ENCODE results near the gene SORCS1. TPM values are rescaled to one million over a fixed set of nuclear protein-coding genes. Genes with fewer than 3 reads are reported as not detected.

Gene SORCS1
- total RNA-seq, 1 donor from 2014 or later = not detected

DNA sequence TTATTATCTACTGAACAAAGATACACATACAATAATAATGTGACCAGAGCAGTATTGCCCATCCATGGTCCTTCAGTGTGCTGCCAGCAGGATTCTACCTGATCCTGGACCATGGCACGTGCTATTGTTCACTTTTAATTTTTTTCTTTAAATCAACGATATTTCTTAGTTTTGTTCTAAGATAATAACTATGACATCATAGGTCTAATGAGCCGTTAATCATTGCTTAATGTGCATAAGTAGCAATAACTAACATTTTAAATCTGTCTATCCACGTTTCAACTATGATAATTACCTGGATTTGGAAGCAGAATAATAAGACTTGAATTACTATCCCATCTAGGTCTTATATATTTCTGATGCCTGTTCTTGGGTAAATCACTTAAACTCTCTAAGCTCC, 253.8 kb downstream of the SORCS1 start:
- DNase-seq (ENCODE audit: low read depth) (no peak), FAIRE-seq (no peak)
- Histone ChIP-seq H3K27me3 (ENCODE audit: control insufficient read depth, insufficient read depth, low read length) (no peaks in the 10 kb centered on the region), H3K4me3 (ENCODE audit: low read depth, low read length) (no peak overlapping the region), H3K36me3 (ENCODE audit: control insufficient read depth, insufficient read depth, low read length) (no peaks in the 10 kb centered on the region)
- TF ChIP-seq, protein P1, sequence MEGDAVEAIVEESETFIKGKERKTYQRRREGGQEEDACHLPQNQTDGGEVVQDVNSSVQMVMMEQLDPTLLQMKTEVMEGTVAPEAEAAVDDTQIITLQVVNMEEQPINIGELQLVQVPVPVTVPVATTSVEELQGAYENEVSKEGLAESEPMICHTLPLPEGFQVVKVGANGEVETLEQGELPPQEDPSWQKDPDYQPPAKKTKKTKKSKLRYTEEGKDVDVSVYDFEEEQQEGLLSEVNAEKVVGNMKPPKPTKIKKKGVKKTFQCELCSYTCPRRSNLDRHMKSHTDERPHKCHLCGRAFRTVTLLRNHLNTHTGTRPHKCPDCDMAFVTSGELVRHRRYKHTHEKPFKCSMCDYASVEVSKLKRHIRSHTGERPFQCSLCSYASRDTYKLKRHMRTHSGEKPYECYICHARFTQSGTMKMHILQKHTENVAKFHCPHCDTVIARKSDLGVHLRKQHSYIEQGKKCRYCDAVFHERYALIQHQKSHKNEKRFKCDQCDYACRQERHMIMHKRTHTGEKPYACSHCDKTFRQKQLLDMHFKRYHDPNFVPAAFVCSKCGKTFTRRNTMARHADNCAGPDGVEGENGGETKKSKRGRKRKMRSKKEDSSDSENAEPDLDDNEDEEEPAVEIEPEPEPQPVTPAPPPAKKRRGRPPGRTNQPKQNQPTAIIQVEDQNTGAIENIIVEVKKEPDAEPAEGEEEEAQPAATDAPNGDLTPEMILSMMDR (IDR thresholded peaks at IDR 0.05; ENCODE audit: insufficient read depth, low read length, severe bottlenecking) = no peak

DNA sequence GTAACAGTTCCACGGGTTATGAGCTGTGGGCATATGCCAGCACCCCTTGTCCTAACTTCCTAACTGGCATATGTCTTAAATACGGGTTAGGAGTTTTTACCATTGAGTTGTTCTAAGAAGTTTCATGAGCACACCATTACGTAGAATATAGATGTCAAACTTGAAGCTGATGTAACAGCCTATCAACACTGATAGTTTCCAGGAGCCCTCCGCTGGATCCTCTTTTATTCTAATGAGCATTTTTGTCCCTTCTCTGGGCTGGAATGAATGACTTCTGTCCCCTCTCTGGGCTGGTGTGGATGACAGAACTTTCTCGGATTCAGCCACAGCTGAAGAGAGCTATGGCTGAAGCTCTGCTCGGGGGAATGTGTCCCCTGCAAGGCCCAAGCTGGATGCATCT, 256.3 kb downstream of the SORCS1 start:
- Histone ChIP-seq H3K27me3 (ENCODE audit: control insufficient read depth, insufficient read depth, low read length) (no peaks in the 10 kb centered on the region), H3K36me3 (ENCODE audit: control insufficient read depth, insufficient read depth, low read length) (no peaks in the 10 kb centered on the region), H3K4me3 (ENCODE audit: low read depth, low read length) (no peak overlapping the region)
- DNase-seq (ENCODE audit: low read depth) (no peak), FAIRE-seq (no peak)
- TF ChIP-seq, protein P1 (IDR thresholded peaks at IDR 0.05; ENCODE audit: insufficient read depth, low read length, severe bottlenecking) = no peak

DNA sequence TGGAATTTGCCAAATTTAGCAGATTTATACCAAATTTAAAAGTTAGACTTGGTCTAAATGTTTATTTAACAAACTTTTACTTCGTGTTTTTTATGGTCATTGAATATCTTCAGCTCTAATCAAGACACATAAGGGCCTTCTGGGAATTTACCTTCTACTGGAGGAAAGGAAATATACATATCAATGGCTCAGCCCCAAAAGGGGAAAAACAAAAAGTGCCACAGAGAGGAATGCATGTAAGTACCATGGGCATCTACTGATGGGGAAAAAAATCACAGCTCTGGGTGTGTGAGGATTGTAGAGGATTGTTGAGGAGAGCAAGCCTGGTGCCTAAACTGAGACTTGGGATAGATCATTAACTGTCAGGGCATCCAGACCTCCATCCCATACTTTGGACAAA, 260.3 kb downstream of the SORCS1 start:
- Histone ChIP-seq H3K4me3 (ENCODE audit: low read depth, low read length) (no peak overlapping the region), H3K36me3 (ENCODE audit: control insufficient read depth, insufficient read depth, low read length) (no peaks in the 10 kb centered on the region), H3K27me3 (ENCODE audit: control insufficient read depth, insufficient read depth, low read length) (no peaks in the 10 kb centered on the region)
- no peak for FAIRE-seq
- DNase-seq (ENCODE audit: low read depth) = no peak
- TF ChIP-seq, protein P1 (IDR thresholded peaks at IDR 0.05; ENCODE audit: insufficient read depth, low read length, severe bottlenecking) = no peak

DNA sequence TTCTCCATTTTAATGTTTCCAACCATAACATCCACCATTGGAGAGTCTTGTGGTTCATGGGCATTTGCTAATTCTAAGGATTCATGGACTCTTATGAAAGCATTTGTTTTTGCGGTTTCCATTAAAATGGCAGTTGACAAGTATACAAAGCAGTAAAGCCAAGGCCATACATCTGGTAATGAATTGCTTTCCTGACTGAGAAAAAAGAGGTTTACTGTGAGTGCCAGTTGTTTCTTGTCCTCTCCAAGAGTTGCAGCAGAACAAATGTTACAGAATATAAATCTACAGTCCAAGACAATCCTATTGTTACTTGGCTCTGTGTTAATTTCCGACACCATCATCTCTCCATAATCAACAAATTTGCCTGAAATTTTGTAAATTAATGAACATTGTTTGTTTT, 261.3 kb downstream of the SORCS1 start:
- Histone ChIP-seq H3K36me3 (ENCODE audit: control insufficient read depth, insufficient read depth, low read length) (no peaks in the 10 kb centered on the region), H3K4me3 (ENCODE audit: low read depth, low read length) (no peak overlapping the region), H3K27me3 (ENCODE audit: control insufficient read depth, insufficient read depth, low read length) (no peaks in the 10 kb centered on the region)
- FAIRE-seq (no peak), DNase-seq (ENCODE audit: low read depth) (no peak)
- TF ChIP-seq, protein P1 (IDR thresholded peaks at IDR 0.05; ENCODE audit: insufficient read depth, low read length, severe bottlenecking) = no peak

DNA sequence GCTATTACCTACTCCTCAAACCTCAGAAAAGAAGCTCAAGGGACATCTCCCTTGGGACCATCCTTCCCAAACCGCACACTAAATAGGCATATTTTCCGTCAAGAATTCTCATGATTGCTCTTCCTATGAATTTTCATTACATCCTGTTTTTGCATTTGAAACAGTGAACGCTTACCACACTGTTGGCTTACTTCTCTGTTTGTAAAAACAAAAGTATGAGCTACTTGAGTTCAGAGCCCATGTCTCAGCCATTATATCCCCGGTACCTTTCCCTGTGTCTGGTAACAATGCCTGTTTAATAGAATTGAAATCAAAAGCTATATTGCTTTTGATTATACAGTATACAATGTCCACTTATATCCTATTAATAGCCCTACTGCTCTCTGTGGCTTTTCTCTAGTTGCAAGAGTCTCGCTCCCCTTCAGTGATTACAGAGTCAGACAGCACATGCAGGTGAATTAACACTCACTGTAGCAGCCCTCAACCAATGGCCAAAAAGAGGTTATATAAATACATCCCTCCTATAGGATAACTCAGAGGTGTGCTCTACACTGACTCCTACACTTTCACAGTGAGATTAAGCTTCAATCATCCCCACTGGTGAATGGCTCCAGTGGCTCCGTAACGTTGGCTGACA, 264.4 kb downstream of the SORCS1 start:
- no peaks in the 10 kb centered on the region for H3K36me3 ChIP-seq (ENCODE audit: control insufficient read depth, insufficient read depth, low read length)
- H3K27me3 ChIP-seq (ENCODE audit: control insufficient read depth, insufficient read depth, low read length) = no peaks in the 10 kb centered on the region
- no peak overlapping the region for H3K4me3 ChIP-seq (ENCODE audit: low read depth, low read length)
- no peak for DNase-seq (ENCODE audit: low read depth)
- TF ChIP-seq, protein P1 (IDR thresholded peaks at IDR 0.05; ENCODE audit: insufficient read depth, low read length, severe bottlenecking) = no peak
- FAIRE-seq = no peak

DNA sequence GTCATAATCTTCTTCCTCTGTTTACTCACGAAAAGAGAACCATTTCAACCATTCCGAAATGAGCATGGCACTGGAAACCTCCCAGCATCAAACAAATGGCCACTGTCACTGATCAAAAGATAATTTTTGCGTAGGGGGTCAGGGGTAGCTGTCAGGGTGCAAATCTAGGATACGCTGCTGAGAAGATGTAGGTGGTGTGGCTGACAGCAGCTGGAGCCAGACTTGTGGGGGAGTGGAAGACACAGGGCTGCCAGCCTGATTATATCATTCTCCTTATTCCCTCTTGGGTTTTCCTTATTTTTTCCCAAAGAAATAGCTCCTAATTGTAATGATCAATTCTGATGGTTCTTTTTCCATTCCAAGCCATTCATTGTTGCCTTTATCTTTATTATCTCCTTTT, 266.1 kb downstream of the SORCS1 start:
- TF ChIP-seq, protein P1 (IDR thresholded peaks at IDR 0.05; ENCODE audit: insufficient read depth, low read length, severe bottlenecking) = no peak
- no peak for DNase-seq (ENCODE audit: low read depth)
- no peaks in the 10 kb centered on the region for H3K36me3 ChIP-seq (ENCODE audit: control insufficient read depth, insufficient read depth, low read length)
- no peak overlapping the region for H3K4me3 ChIP-seq (ENCODE audit: low read depth, low read length)
- H3K27me3 ChIP-seq (ENCODE audit: control insufficient read depth, insufficient read depth, low read length) = no peaks in the 10 kb centered on the region
- FAIRE-seq = no peak
